ENCODE measurements around the gene TNRC6B. TPM values are rescaled to one million over a fixed set of nuclear protein-coding genes. Genes with fewer than 3 reads are reported as not detected.

TNRC6B gene
- total and polyA plus RNA-seq, 2 donors (not counting 1 experiment from before 2014, with no cell fraction given) = 5.7 to 17.8 TPM

DNA sequence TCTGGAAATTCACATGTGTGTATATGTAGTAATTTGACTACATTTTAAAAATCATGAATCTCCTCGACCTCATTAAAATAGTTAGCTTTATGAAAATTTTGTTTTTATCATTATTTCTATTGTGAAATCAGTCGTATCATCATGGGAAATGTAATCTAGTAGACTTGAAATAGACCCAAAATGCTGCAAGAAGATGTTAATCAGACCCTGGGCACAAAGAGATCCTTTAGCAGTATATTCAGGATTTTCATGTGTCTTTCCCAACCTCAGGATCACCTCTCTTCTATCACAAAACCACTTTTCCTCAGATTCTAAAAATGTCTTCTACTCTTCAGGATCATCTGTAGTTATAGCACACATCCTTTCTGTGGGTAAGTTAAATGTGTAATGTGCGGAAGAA, 93.7 kb downstream of the TNRC6B start:
- H3K79me2 ChIP-seq (ENCODE audit: control insufficient read depth, insufficient read depth, low read length) = no peaks in the 10 kb centered on the region
- H3K9ac ChIP-seq (ENCODE audit: insufficient read depth, low read length) = no peak overlapping the region
- peaks cover 2% of the 10 kb centered on the region for H3K36me3 ChIP-seq (ENCODE audit: control insufficient read depth, insufficient read depth, low read length)
- TF ChIP-seq, protein P1, sequence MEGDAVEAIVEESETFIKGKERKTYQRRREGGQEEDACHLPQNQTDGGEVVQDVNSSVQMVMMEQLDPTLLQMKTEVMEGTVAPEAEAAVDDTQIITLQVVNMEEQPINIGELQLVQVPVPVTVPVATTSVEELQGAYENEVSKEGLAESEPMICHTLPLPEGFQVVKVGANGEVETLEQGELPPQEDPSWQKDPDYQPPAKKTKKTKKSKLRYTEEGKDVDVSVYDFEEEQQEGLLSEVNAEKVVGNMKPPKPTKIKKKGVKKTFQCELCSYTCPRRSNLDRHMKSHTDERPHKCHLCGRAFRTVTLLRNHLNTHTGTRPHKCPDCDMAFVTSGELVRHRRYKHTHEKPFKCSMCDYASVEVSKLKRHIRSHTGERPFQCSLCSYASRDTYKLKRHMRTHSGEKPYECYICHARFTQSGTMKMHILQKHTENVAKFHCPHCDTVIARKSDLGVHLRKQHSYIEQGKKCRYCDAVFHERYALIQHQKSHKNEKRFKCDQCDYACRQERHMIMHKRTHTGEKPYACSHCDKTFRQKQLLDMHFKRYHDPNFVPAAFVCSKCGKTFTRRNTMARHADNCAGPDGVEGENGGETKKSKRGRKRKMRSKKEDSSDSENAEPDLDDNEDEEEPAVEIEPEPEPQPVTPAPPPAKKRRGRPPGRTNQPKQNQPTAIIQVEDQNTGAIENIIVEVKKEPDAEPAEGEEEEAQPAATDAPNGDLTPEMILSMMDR (conservative IDR thresholded peaks at IDR 0.05 in 1 of 2, IDR thresholded peaks at IDR 0.05 in 1 of 2; ENCODE audit: low read depth in 1 of 2, low read length in 2 of 2) = no peak
- TF ChIP-seq EZH2 (IDR thresholded peaks at IDR 0.05; ENCODE audit: low read length, missing control alignments) = no peak
- no peaks in the 10 kb centered on the region for H4K20me1 ChIP-seq (ENCODE audit: control insufficient read depth, extremely low read depth, insufficient read depth, low read length)
- no peak overlapping the region for H3K4me3 ChIP-seq (replicated peaks in 1 of 4; ENCODE audit: control extremely low read depth in 1 of 4, insufficient read depth in 1 of 4, low read depth in 3 of 4, low read length in 4 of 4)
- H3K27me3 ChIP-seq (ENCODE audit: control insufficient read depth, insufficient read depth, low read length) = no peaks in the 10 kb centered on the region
- no peak overlapping the region for H3K27ac ChIP-seq (ENCODE audit: insufficient read depth, low read length)
- no peak overlapping the region for H3K4me2 ChIP-seq (ENCODE audit: extremely low read depth, insufficient read depth, low read length)
- H3K4me1 ChIP-seq (ENCODE audit: control insufficient read depth, extremely low read depth, insufficient read depth, low read length) = no peaks in the 10 kb centered on the region
- DNase-seq (ENCODE audit: low read depth in 2 of 2) = no peak
- H2AFZ ChIP-seq (ENCODE audit: low read length) = no peak overlapping the region
- no peaks in the 10 kb centered on the region for H3K9me3 ChIP-seq (ENCODE audit: control insufficient read depth, insufficient read depth, low read depth, low read length)

DNA sequence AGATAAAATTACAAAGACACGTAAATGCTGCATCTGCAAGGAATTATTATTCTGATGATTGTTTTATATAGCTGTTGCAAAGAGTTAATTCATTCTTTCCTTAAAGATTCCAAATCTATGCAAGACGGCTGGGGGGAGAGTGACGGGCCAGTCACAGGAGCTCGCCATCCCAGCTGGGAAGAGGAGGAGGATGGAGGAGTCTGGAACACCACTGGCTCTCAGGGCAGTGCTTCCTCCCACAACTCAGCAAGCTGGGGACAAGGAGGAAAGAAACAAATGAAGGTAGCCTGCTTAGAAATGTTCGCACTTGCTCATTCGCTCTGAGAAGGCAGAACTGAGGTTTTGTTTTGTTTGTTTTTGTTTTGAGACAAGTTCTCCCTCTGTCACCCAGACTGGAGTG, 95.6 kb downstream of the TNRC6B start:
- no peak overlapping the region for H3K4me3 ChIP-seq (replicated peaks in 1 of 4; ENCODE audit: control extremely low read depth in 1 of 4, insufficient read depth in 1 of 4, low read depth in 3 of 4, low read length in 4 of 4)
- H3K4me1 ChIP-seq (ENCODE audit: control insufficient read depth, extremely low read depth, insufficient read depth, low read length) = peaks cover 4% of the 10 kb centered on the region
- H2AFZ ChIP-seq (ENCODE audit: low read length) = no peak overlapping the region
- no peaks in the 10 kb centered on the region for H4K20me1 ChIP-seq (ENCODE audit: control insufficient read depth, extremely low read depth, insufficient read depth, low read length)
- H3K36me3 ChIP-seq (ENCODE audit: control insufficient read depth, insufficient read depth, low read length) = peaks cover 2% of the 10 kb centered on the region
- no peak overlapping the region for H3K4me2 ChIP-seq (ENCODE audit: extremely low read depth, insufficient read depth, low read length)
- TF ChIP-seq, protein P1 (conservative IDR thresholded peaks at IDR 0.05 in 1 of 2, IDR thresholded peaks at IDR 0.05 in 1 of 2; ENCODE audit: low read depth in 1 of 2, low read length in 2 of 2) = no peak
- TF ChIP-seq EZH2 (IDR thresholded peaks at IDR 0.05; ENCODE audit: low read length, missing control alignments) = no peak
- no peaks in the 10 kb centered on the region for H3K9me3 ChIP-seq (ENCODE audit: control insufficient read depth, insufficient read depth, low read depth, low read length)
- H3K27me3 ChIP-seq (ENCODE audit: control insufficient read depth, insufficient read depth, low read length) = no peaks in the 10 kb centered on the region
- DNase-seq (ENCODE audit: low read depth in 2 of 2) = no peak
- H3K9ac ChIP-seq (ENCODE audit: insufficient read depth, low read length) = no peak overlapping the region
- no peak overlapping the region for H3K27ac ChIP-seq (ENCODE audit: insufficient read depth, low read length)
- no peaks in the 10 kb centered on the region for H3K79me2 ChIP-seq (ENCODE audit: control insufficient read depth, insufficient read depth, low read length)

DNA sequence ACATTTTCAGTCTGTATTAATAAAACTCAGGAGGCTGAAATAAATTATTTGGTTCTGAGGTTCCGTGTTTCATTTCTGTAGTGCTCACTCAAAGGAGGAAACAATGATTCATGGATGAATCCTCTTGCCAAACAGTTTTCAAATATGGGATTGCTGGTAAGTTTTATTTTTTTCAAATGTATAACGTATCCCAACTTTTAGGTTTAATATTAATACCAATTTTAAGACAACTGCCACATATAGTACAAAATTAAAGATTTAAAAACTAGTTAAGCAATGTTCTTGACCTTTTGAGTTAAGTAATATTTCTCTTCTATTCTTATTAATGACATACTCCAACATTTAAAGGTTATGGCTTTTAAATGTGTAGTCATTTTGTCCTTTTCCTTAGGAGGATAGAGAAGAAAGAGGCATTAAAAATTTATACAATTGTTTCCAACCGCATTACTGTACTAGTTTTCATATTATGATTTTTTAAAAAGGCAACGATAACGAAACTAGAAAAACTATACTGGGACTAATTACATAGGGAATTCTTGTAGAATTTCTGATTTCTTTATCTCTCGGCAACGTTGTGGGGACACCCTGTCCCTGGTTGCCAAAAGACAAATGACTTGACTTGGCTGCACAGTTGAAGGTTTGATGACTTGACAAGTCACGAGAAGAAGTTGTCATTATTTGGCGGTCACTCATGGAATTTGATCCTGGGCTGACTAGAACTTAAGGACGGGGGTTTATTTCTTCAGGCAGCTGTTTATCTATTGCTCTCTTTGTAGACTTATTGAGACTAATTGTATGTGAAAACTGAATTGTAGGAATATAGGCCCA, 99.5 kb downstream of the TNRC6B start:
- Histone ChIP-seq H3K79me2 (ENCODE audit: control insufficient read depth, insufficient read depth, low read length) (no peaks in the 10 kb centered on the region), H3K4me3 (replicated peaks in 1 of 4; ENCODE audit: control extremely low read depth in 1 of 4, insufficient read depth in 1 of 4, low read depth in 3 of 4, low read length in 4 of 4) (peak overlapping the region; percentile 40 to 88 (median 50)), H2AFZ (ENCODE audit: low read length) (no peak overlapping the region), H3K9ac (ENCODE audit: insufficient read depth, low read length) (no peak overlapping the region), H3K9me3 (ENCODE audit: control insufficient read depth, insufficient read depth, low read depth, low read length) (no peaks in the 10 kb centered on the region), H3K4me2 (ENCODE audit: extremely low read depth, insufficient read depth, low read length) (peak overlapping the region; percentile 97), H4K20me1 (ENCODE audit: control insufficient read depth, extremely low read depth, insufficient read depth, low read length) (no peaks in the 10 kb centered on the region), H3K4me1 (ENCODE audit: control insufficient read depth, extremely low read depth, insufficient read depth, low read length) (peaks cover 4% of the 10 kb centered on the region), H3K27me3 (ENCODE audit: control insufficient read depth, insufficient read depth, low read length) (no peaks in the 10 kb centered on the region), H3K36me3 (ENCODE audit: control insufficient read depth, insufficient read depth, low read length) (peaks cover 6% of the 10 kb centered on the region), H3K27ac (ENCODE audit: insufficient read depth, low read length) (peak overlapping the region; percentile 83)
- TF ChIP-seq EZH2 (IDR thresholded peaks at IDR 0.05; ENCODE audit: low read length, missing control alignments) = no peak
- TF ChIP-seq, protein P1 (conservative IDR thresholded peaks at IDR 0.05 in 1 of 2, IDR thresholded peaks at IDR 0.05 in 1 of 2; ENCODE audit: low read depth in 1 of 2, low read length in 2 of 2) = no peak
- DNase-seq (ENCODE audit: low read depth in 2 of 2) = peak; percentile 60 to 65

Data from fibroblast of lung (primary cell).